IMR-90 (cell line): ENCODE results near the gene POLR3A. TPM values are rescaled to one million over a fixed set of nuclear protein-coding genes. Genes with fewer than 3 reads are reported as not detected.

ENCODE experiments used
- ATAC-seq: fragments of 200-7000 bp; cut with Tn5 transposase; 2 replicates; pipeline ENCODE4 v1.9.1; 2020; ENCODE audit warnings: low read depth, mild to moderate bottlenecking, moderate library complexity
- BruUV-seq: library from RNA; stranded (reverse); fragments of 400-500 nt; replicated peaks from 2 replicates; lab custom pipeline; 2021; lab: Mats Ljungman, UMichigan
- CTCF ChIA-PET: fragments of 300-600 bp; formaldehyde crosslinking; extraction: SDS; loops from one replicate; lab custom pipeline; 2021; ENCODE audit warnings: antibody characterized with exemption; lab: Yijun Ruan, JAX
- POLR2A ChIA-PET: fragments of 300-600 bp; sonication (Branson Sonifier 250); formaldehyde crosslinking; loops from one replicate; lab custom pipeline; 2022; ENCODE audit warnings: antibody characterized with exemption; ENCODE audit not compliant: unreplicated experiment; lab: Charles Lee
- DNase-seq: peaks from one replicate; pipeline ENCODE4 v3.0.0; 2013
- H2AFZ ChIP-seq: replicated peaks from 2 replicates; pipeline ENCODE3; 2013; ENCODE audit warnings: low read length, mild to moderate bottlenecking; ENCODE audit not compliant: poor library complexity
- H2AK5ac ChIP-seq: 2 replicates; pipeline ENCODE4 v1.6.1; 2013; ENCODE audit warnings: low read depth, low read length, inconsistent platforms
- H2AK9ac ChIP-seq: replicated peaks from 2 replicates; pipeline ENCODE3; 2013; ENCODE audit warnings: mild to moderate bottlenecking, low read depth, low read length, moderate library complexity; ENCODE audit not compliant: poor library complexity
- H2BK120ac ChIP-seq: 2 replicates; pipeline ENCODE4 v1.6.1; 2013; ENCODE audit warnings: low read depth, low read length, inconsistent platforms
- H2BK15ac ChIP-seq: 3 replicates; pipeline ENCODE4 v1.6.1; 2013; ENCODE audit warnings: low read depth, low read length, inconsistent platforms
- H2BK20ac ChIP-seq: 2 replicates; pipeline ENCODE4 v1.6.1; 2013; ENCODE audit warnings: low read depth, mild to moderate bottlenecking, inconsistent platforms, low read length, moderate library complexity
- H2BK5ac ChIP-seq: 2 replicates; pipeline ENCODE4 v1.6.1; 2013; ENCODE audit warnings: mild to moderate bottlenecking, low read depth, low read length, inconsistent platforms; ENCODE audit not compliant: poor library complexity, severe bottlenecking
- H3K14ac ChIP-seq: replicated peaks from 2 replicates; pipeline ENCODE4 v1.6.1; 2013; ENCODE audit warnings: low read depth, low read length, inconsistent platforms
- H3K18ac ChIP-seq: 2 replicates; pipeline ENCODE4 v1.6.1; 2013; ENCODE audit warnings: low read depth, low read length, control low read depth
- H3K23ac ChIP-seq: 2 replicates; pipeline ENCODE4 v1.6.1; 2013; ENCODE audit warnings: low read depth, low read length, inconsistent platforms
- H3K27ac ChIP-seq: 2 replicates; pipeline ENCODE4 v1.5.1; 2013; ENCODE audit warnings: mild to moderate bottlenecking, control low read depth, low read length; ENCODE audit not compliant: insufficient read depth
- H3K27me3 ChIP-seq: 2 replicates; pipeline ENCODE4 v1.6.1; 2013; ENCODE audit warnings: low read length; ENCODE audit not compliant: control insufficient read depth, insufficient read depth
- H3K36me3 ChIP-seq: 2 replicates; pipeline ENCODE4 v1.6.1; 2013; ENCODE audit warnings: low read length, mixed read lengths; ENCODE audit not compliant: control insufficient read depth, insufficient read depth
- H3K4ac ChIP-seq: 2 replicates; pipeline ENCODE4 v1.6.1; 2013; ENCODE audit warnings: low read depth, low read length, inconsistent platforms
- H3K4me1 ChIP-seq: 2 replicates; pipeline ENCODE4 v1.6.1; 2013; ENCODE audit warnings: low read length, mixed read lengths; ENCODE audit not compliant: control insufficient read depth, insufficient read depth
- H3K4me2 ChIP-seq: 2 replicates; pipeline ENCODE4 v1.6.1; 2013; ENCODE audit warnings: low read depth, mild to moderate bottlenecking, control low read depth, low read length, moderate library complexity
- H3K4me3 ChIP-seq: 2 replicates; pipeline ENCODE4 v1.5.1; 2013; ENCODE audit warnings: low read depth, mild to moderate bottlenecking, control low read depth, low read length, moderate library complexity; ENCODE audit not compliant: insufficient read depth
- H3K56ac ChIP-seq: 2 replicates; pipeline ENCODE4 v1.6.1; 2013; ENCODE audit warnings: low read length, inconsistent platforms; ENCODE audit not compliant: insufficient read depth; ENCODE audit errors: extremely low read depth
- H3K79me1 ChIP-seq, 2 experiments: 2 replicates each; pipeline ENCODE4 v1.6.1; 2013; ENCODE audit warnings: low read length in 2 of 2, inconsistent platforms in 1 of 2, low read depth in 1 of 2
- H3K9ac ChIP-seq: 2 replicates; pipeline ENCODE4 v1.6.1; 2013; ENCODE audit warnings: low read depth, low read length, control low read depth
- H3K9me1 ChIP-seq: 2 replicates; pipeline ENCODE4 v1.6.1; 2013; ENCODE audit warnings: low read length, inconsistent platforms; ENCODE audit not compliant: insufficient read depth
- H3K9me3 ChIP-seq: 2 replicates; pipeline ENCODE4 v1.6.1; 2013; ENCODE audit warnings: low read length; ENCODE audit not compliant: control insufficient read depth, insufficient read depth
- H4K20me1 ChIP-seq: 2 replicates; pipeline ENCODE4 v1.6.1; 2013; ENCODE audit warnings: low read length, inconsistent platforms; ENCODE audit not compliant: insufficient read depth
- H4K5ac ChIP-seq: 2 replicates; pipeline ENCODE4 v1.6.1; 2013; ENCODE audit warnings: mild to moderate bottlenecking, low read depth, low read length, control low read depth
- H4K8ac ChIP-seq, 2 experiments: 2 replicates each; pipeline ENCODE4 v1.6.1; 2013; ENCODE audit warnings: low read depth in 2 of 2, low read length in 2 of 2, control low read depth in 1 of 2, inconsistent platforms in 1 of 2
- H4K91ac ChIP-seq: 2 replicates; pipeline ENCODE4 v1.6.1; 2013; ENCODE audit warnings: low read depth, low read length, inconsistent platforms; ENCODE audit not compliant: insufficient read depth
- BHLHE40 ChIP-seq: fragments of 150-350 bp; IDR thresholded peaks from 2 replicates; pipeline ENCODE4 v1.6.1; 2016; ENCODE audit warnings: mild to moderate bottlenecking, low read depth, low read length
- RAD21 ChIP-seq: IDR thresholded peaks from 2 replicates; pipeline ENCODE4 v1.6.1; 2012; ENCODE audit warnings: low read length, improper control_type of control experiment
- RFX5 ChIP-seq: IDR thresholded peaks from 2 replicates; pipeline ENCODE4 v1.8.0; 2012; ENCODE audit warnings: low read depth, mild to moderate bottlenecking, low read length, moderate library complexity
- SMC3 ChIP-seq: fragments of 150-350 bp; IDR thresholded peaks from 2 replicates; pipeline ENCODE4 v1.6.1; 2016; ENCODE audit warnings: low read depth, mild to moderate bottlenecking, antibody characterized with exemption, low read length, moderate library complexity
- WGBS, 2 experiments: methylation state at CpG; one replicate each; pipeline versions ENCODE4 v1.1.5 to v1.1.7; 2013; ENCODE audit warnings: missing lambda C conversion rate in 2 of 2; ENCODE audit not compliant: insufficient read length in 1 of 2; ENCODE audit errors: extremely low coverage in 2 of 2; 5-methylcytosine and 5-hydroxymethylcytosine counted together
- dilution Hi-C: fragments of 300-500 bp; cut with HindIII; formaldehyde crosslinking; loops from one replicate; pipeline ENCODE4 v1.14.3; 2018; ENCODE audit warnings: low sequenced_read_pairs; ENCODE audit not compliant: unreplicated experiment
- in situ Hi-C: fragments of 300-500 bp; cut with MboI; formaldehyde crosslinking; loops from 3 replicates; pipeline ENCODE4 v1.14.3; 2019; ENCODE audit warnings: low sequenced_read_pairs, inconsistent platforms, mixed read lengths
- intact Hi-C: fragments of 100-400 bp; cut with micrococcal nuclease; formaldehyde crosslinking; loops from 2 replicates; pipeline ENCODE4 v1.10.0; 2022
- polyA plus RNA-seq, 3 experiments: library from polyadenylated mRNA; depleted of rRNA; stranded (reverse); fragments of >200 nt; gene quantifications; 2 replicates each; pipeline ENCODE4 v1.2.3, GENCODE V29; 2012; ENCODE audit warnings: low replicate concordance in 1 of 3
- total RNA-seq: library from RNA; depleted of rRNA; stranded (reverse); fragments of >200 nt; gene quantifications from 2 replicates; pipeline ENCODE4 v1.2.3, GENCODE V29; 2012

The POLR3A gene
- total and polyA plus RNA-seq, 2 of the 4 experiments (the other 2 are of a cell fraction), result 11.9 to 24.4 TPM

DNA sequence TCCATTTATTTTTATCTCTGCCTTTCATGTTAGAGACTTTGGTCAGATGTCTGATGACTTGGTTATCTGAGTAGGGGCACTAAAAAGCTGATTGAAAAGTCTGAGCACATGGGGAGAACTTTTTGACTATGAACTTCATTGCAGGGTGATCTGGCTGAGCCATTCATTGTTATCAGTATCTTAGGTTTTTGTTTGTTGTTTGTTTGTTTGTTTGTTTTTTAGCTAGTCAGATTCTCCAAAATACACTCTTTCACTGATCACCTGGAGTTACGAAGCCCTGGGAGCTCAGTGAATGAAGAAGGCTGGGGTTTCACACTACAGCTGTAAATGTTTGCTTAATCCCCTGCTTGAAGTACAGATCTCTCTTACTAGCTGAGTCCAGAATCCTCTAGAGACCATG is 74.2 kb downstream of the POLR3A start:
- Histone ChIP-seq H2AK9ac (no peak overlapping the region), H4K5ac (no peak overlapping the region), H2BK15ac (no peak overlapping the region), H2AFZ (no peak overlapping the region), H4K8ac (no peak overlapping the region), H3K4ac (no peak overlapping the region), H3K9me3 (peaks cover 9% of the 10 kb centered on the region), H3K27ac (no peak overlapping the region), H4K91ac (no peak overlapping the region), H4K20me1 (no peaks in the 10 kb centered on the region), H3K4me3 (no peak overlapping the region), H3K9me1 (no peaks in the 10 kb centered on the region), H3K14ac (no peak overlapping the region), H3K79me1 (no peaks in the 10 kb centered on the region), H2AK5ac (no peak overlapping the region), H3K27me3 (no peaks in the 10 kb centered on the region), H3K4me2 (no peak overlapping the region), H2BK120ac (no peak overlapping the region), H3K56ac (no peak overlapping the region), H3K36me3 (no peaks in the 10 kb centered on the region), H2BK20ac (no peak overlapping the region), H3K23ac (no peak overlapping the region), H3K9ac (no peak overlapping the region), H3K18ac (no peak overlapping the region), H2BK5ac (no peak overlapping the region), H3K4me1 (no peaks in the 10 kb centered on the region)
- TF ChIP-seq SMC3 (no peak), RAD21 (no peak), BHLHE40 (no peak), RFX5 (no peak)
- intact Hi-C loops (no loop called here), dilution Hi-C loops (no loop called here), in situ Hi-C loops (no loop called here)
- ChIA-PET CTCF (no interaction called here), POLR2A (no interaction called here)
- BruUV-seq, result no TSS peak
- DNase-seq (no peak), ATAC-seq (no peak)
- no CpG with 5 or more reads among the region's 1 CpG for WGBS, 2 experiments
